Heart left ventricle (tissue), 16 donors: ENCODE data around the gene JDP2. TPM values are rescaled to one million over a fixed set of nuclear protein-coding genes. Genes with fewer than 3 reads are reported as not detected.

Experiments used
- ATAC-seq, 4 donors: fragments of 200-7000 bp; cut with Tn5 transposase; one replicate each; pipeline ENCODE4 v1.9.1; 2020 to 2022; ENCODE audit warnings: moderate library complexity in 4 of 4, mild to moderate bottlenecking in 3 of 4, moderate number of reproducible peaks in 1 of 4
- DNase-seq, 5 donors: peaks; one replicate each; pipeline ENCODE4 v3.0.0-alpha.2; 2020
- H3K27ac ChIP-seq, 12 donors: fragments of 200-600 bp; sonication (generic) in 4 of 12; one replicate each; pipeline versions ENCODE4 v1.5.0 to v1.8.0; 2016 to 2022; ENCODE audit warnings: mild to moderate bottlenecking in 2 of 12
- H3K27me3 ChIP-seq, 9 donors: fragments of 200-600 bp; sonication (generic) in 2 of 9; one replicate each; pipeline versions ENCODE4 v1.5.1 to v1.8.0; 2016 to 2022; ENCODE audit warnings: mild to moderate bottlenecking in 3 of 9
- H3K36me3 ChIP-seq, 9 donors: fragments of 200-600 bp; sonication (generic) in 2 of 9; one replicate each; pipeline versions ENCODE4 v1.5.0 to v1.8.0; 2018 to 2022; ENCODE audit warnings: mild to moderate bottlenecking in 2 of 9
- H3K4me1 ChIP-seq, 12 donors: fragments of 200-600 bp; sonication (generic) in 4 of 12; one replicate each; pipeline versions ENCODE4 v1.5.0 to v1.8.0; 2016 to 2022; ENCODE audit warnings: mild to moderate bottlenecking in 3 of 12
- H3K4me3 ChIP-seq, 12 donors: fragments of 200-600 bp; sonication (generic) in 4 of 12; one replicate each; pipeline versions ENCODE4 v1.5.0 to v1.8.0; 2017 to 2022; ENCODE audit warnings: mild to moderate bottlenecking in 9 of 12, moderate library complexity in 4 of 12
- H3K9me3 ChIP-seq, 12 donors: fragments of 200-600 bp; sonication (generic) in 4 of 12; one replicate each; pipeline versions ENCODE4 v1.5.0 to v1.8.0; 2016 to 2022; ENCODE audit warnings: mild to moderate bottlenecking in 1 of 12
- CTCF ChIP-seq, 12 donors: fragments of 200-600 bp; sonication (generic) in 4 of 12; IDR thresholded peaks; one replicate each; pipeline versions ENCODE4 v1.5.0 to v1.8.0; 2018 to 2022; ENCODE audit warnings: antibody characterized with exemption in 12 of 12, mild to moderate bottlenecking in 5 of 12
- POLR2A ChIP-seq, 2 donors: fragments of 450-650 bp; IDR thresholded peaks; one replicate each; pipeline ENCODE4 v1.6.1; 2017; ENCODE audit warnings: antibody characterized with exemption in 2 of 2, mild to moderate bottlenecking in 2 of 2, moderate library complexity in 2 of 2
- WGBS, 4 donors: extraction: QIAGEN DNeasy Blood & Tissue Kit in 2 of 4; methylation state at CpG; one replicate each; pipeline versions ENCODE4 v1.1.5 to v1.1.7; 2013 to 2018; 5-methylcytosine and 5-hydroxymethylcytosine counted together
- intact Hi-C, 10 donors: fragments of 100-400 bp; cut with DNase I; formaldehyde crosslinking; loops; one replicate each; pipeline versions ENCODE4 v1.11.1 to v1.14.2; 2022
- polyA plus RNA-seq, 2 donors: library from polyadenylated mRNA; stranded (reverse); fragments of 200-250 nt; gene quantifications; one replicate each; pipeline ENCODE4 v1.2.3, GENCODE V29; 2013
- total RNA-seq, 9 donors: library from RNA; depleted of rRNA in 2 of 9; stranded (reverse); fragments of >200 nt in 2 of 9; fragmentation: NEBNext Ultra II Directional in 3 of 9; extraction: Animal tissue kit (Norgen Biotek cat#: 25700) in 3 of 9; gene quantifications; one replicate each; pipeline versions ENCODE4 v1.1.0 to v1.2.4, GENCODE V29; 2016 to 2023
- donor health status: ischemic (EF 13 %, LVEDD 7.1; RV severe dilation, severe dysfunction).
- donor health status: healthy with polysubstance abuse.
- donor health status: DM: no; HTN: yes; CAD: no.
- donor health status: DM: no; HTN: no; CAD: no.
- donor health status: ischemic (EF 25% LVEDD 6.9; RV normal size, moderate dysfunction).
- donor health status: ischemic (EF 25% LVEDD 5.7; RV mildly dilated, moderate dysfunction).
- donor health status: healthy.
- donor health status: DM: yes; HTN: yes; CAD: no.
- donor health status: ischemic (EF 35%, LVEDD 5.7; RV mildly dilated, moderate dysfunction).
- donor health status: nonischemic (EF 11% LVEDD 7.7; RV severe dilation, severe dysfunction).
- donor health status: DM: yes; HTN: yes; CAD: no.
- donor health status: PGD.
- donor health status: ischemic (EF 29% LVEDD 5.4; RV normal size, mild dysfunction).
- donor health status: nonischemic (EF 23%, LVEDD 6.1; RV moderate dilation, normal function).

The JDP2 gene
- total and polyA plus RNA-seq, 11 donors: 12.2 to 72.6 (median 28.1) TPM

- Histone ChIP-seq H3K27ac (no peak overlapping the region), H3K36me3 (peaks cover 0 to 91% (median 76%) of the 10 kb centered on the region in 9 donors), H3K27me3 (no peaks in the 10 kb centered on the region), H3K4me3 (no peak overlapping the region), H3K9me3 (no peaks in the 10 kb centered on the region), H3K4me1 (peaks cover 0 to 85% (median 39%) of the 10 kb centered on the region in 12 donors)
- TF ChIP-seq POLR2A (IDR thresholded peaks at IDR 0.05): no peak
- no peak for TF ChIP-seq CTCF (IDR thresholded peaks at IDR 0.05)
- ATAC-seq (no peak), DNase-seq (no peak)
- WGBS, 4 donors: 92 to 96% (median 94%) methylated on average over 13 of the region's 13 CpGs
- intact Hi-C loops: loop anchor here in 2 of 10 donors (5.0 to 10.0 kb wide), 2 partner anchors 37 to 45 kb away; no protein-coding TSS in a partner anchor
These were observed 12.2 kb downstream of the JDP2 start for GRCh38 chr14:75439989-75440388.

- TF ChIP-seq POLR2A (IDR thresholded peaks at IDR 0.05) (no peak), CTCF (IDR thresholded peaks at IDR 0.05) (no peak)
- Histone ChIP-seq H3K9me3 (no peaks in the 10 kb centered on the region), H3K4me1 (peaks cover 0 to 77% (median 39%) of the 10 kb centered on the region in 12 donors), H3K27me3 (no peaks in the 10 kb centered on the region), H3K36me3 (peaks cover 0 to 91% (median 72%) of the 10 kb centered on the region in 9 donors), H3K4me3 (no peak overlapping the region), H3K27ac (peak overlapping the region in 10 of 12 donors; percentile 28 to 76 (median 60))
- intact Hi-C loops: no loop called here
- WGBS, 4 donors: 60 to 84% (median 73%) methylated on average over 14 of the region's 14 CpGs
- peak in 3 of 5 donors; percentile 45 to 83 (median 81) for DNase-seq
- ATAC-seq: peak; percentile 48 to 82 (median 74)
These were observed 13.1 kb downstream of the JDP2 start for GRCh38 chr14:75440733-75441477.

- Histone ChIP-seq H3K27ac (peak overlapping the region in 10 of 12 donors; percentile 28 to 76 (median 60)), H3K4me1 (peaks cover 0 to 70% (median 33%) of the 10 kb centered on the region in 12 donors), H3K4me3 (no peak overlapping the region), H3K36me3 (peaks cover 0 to 89% (median 69%) of the 10 kb centered on the region in 9 donors), H3K9me3 (no peaks in the 10 kb centered on the region), H3K27me3 (no peaks in the 10 kb centered on the region)
- no peak for TF ChIP-seq CTCF (IDR thresholded peaks at IDR 0.05)
- no peak for TF ChIP-seq POLR2A (IDR thresholded peaks at IDR 0.05)
- DNase-seq (no peak), ATAC-seq (peak; percentile 8 to 54 (median 34))
- WGBS, 4 donors: 73 to 82% (median 76%) methylated on average over 6 of the region's 6 CpGs
- intact Hi-C loops: no loop called here
These were observed 13.9 kb downstream of the JDP2 start for GRCh38 chr14:75441728-75442127.

GRCh38 chr14:75442166-75442565 is 14.3 kb downstream of the JDP2 start:
- intact Hi-C loops: no loop called here
- TF ChIP-seq CTCF (IDR thresholded peaks at IDR 0.05) (no peak), POLR2A (IDR thresholded peaks at IDR 0.05) (no peak)
- no peaks in the 10 kb centered on the region for H3K27me3 ChIP-seq
- ATAC-seq (no peak), DNase-seq (no peak)
- peak overlapping the region in 9 of 12 donors; percentile 28 to 76 (median 60) for H3K27ac ChIP-seq
- H3K9me3 ChIP-seq: no peaks in the 10 kb centered on the region
- peaks cover 0 to 87% (median 68%) of the 10 kb centered on the region in 9 donors for H3K36me3 ChIP-seq
- WGBS, 4 donors: 92 to 98% (median 96%) methylated on average over 4 of the region's 4 CpGs
- peaks cover 0 to 65% (median 29%) of the 10 kb centered on the region in 12 donors for H3K4me1 ChIP-seq
- no peak overlapping the region for H3K4me3 ChIP-seq
